ENCODE data around the gene SLC5A5. TPM values are rescaled to one million over a fixed set of nuclear protein-coding genes. Genes with fewer than 3 reads are reported as not detected.

Gene SLC5A5
- polyA plus RNA-seq, 1 of the 3 experiments (the other 2 are of a cell fraction): 0.02 TPM

DNA sequence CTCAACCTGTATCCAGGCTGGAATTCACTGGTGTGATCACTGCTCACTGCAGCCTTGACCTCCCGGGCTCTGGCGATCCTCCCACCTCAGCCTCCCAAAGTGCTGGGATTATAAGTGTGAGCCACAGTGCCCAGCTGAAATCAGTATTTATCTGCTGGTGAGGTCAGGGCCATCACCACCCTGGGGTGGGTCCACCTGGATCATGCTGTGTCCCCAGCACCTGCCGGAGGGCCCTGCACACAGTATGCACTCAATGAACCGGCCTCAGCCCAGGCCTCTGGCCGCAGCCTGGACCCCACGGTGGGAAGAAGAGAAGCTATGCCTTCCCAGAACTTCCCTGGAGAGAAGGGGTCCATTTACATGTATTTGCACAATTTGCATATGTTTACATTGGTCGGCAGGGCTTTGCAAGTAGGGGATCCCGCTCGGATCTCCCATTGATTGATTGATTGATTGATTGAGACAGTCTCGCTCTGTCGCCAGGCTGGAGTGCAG lies 2.6 kb upstream of the SLC5A5 start:
- H2AFZ ChIP-seq (ENCODE audit: low read depth): no peak overlapping the region
- H3K9me3 ChIP-seq: no peaks in the 10 kb centered on the region
- H4K20me1 ChIP-seq (ENCODE audit: insufficient read depth): peaks cover 15% of the 10 kb centered on the region; the same call in 1 of the 2 replicates
- H3K4me1 ChIP-seq (ENCODE audit: control insufficient read depth in 1 of 2, insufficient read depth in 2 of 2, low read depth in 1 of 2, low read length in 1 of 2): peaks cover 0 to 5% of the 10 kb centered on the region in 2 experiments; a peak in 1 of 4 replicates
- H3F3A ChIP-seq (replicated peaks; ENCODE audit: insufficient read depth): peaks cover 20% of the 10 kb centered on the region
- POLR2A ChIA-PET: interaction anchor here (3.3 kb wide), 1 partner anchor 9 kb away, joined by 26 read pairs; the partner anchor contains the start of gene RPL18A
- no peaks in the 10 kb centered on the region for H3K9me2 ChIP-seq
- H3K4me2 ChIP-seq: no peak overlapping the region
- TF ChIP-seq, protein P1, sequence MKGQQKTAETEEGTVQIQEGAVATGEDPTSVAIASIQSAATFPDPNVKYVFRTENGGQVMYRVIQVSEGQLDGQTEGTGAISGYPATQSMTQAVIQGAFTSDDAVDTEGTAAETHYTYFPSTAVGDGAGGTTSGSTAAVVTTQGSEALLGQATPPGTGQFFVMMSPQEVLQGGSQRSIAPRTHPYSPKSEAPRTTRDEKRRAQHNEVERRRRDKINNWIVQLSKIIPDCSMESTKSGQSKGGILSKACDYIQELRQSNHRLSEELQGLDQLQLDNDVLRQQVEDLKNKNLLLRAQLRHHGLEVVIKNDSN (IDR thresholded peaks at IDR 0.05; ENCODE audit: borderline replicate concordance, low read depth): no peak
- TF ChIP-seq SIN3A (IDR thresholded peaks at IDR 0.05; ENCODE audit: borderline replicate concordance, low read depth, low read length): no peak
- no peaks in the 10 kb centered on the region for H3K79me2 ChIP-seq (ENCODE audit: insufficient read depth)
- H3K36me3 ChIP-seq (replicated peaks in 1 of 2; ENCODE audit: control insufficient read depth in 1 of 2, insufficient read depth in 2 of 2, low read length in 1 of 2): peaks cover 6 to 13% of the 10 kb centered on the region in 2 experiments
- H3K9ac ChIP-seq: no peak overlapping the region
- WGBS (ENCODE audit: low lambda C conversion rate): 65% methylated on average over 8 of the region's 11 CpGs
- peaks cover 19% of the 10 kb centered on the region for H3K27me3 ChIP-seq (ENCODE audit: insufficient read depth)
- no peak overlapping the region for H3K27ac ChIP-seq (ENCODE audit: low read depth in 2 of 2, low read length in 1 of 2)
- peak; percentile 14 for DNase-seq
- CTCF ChIA-PET: interaction anchor here (2.4 to 4.3 kb wide), 4 partner anchors 8 to 128 kb away, joined by 7 to 51 read pairs (median 20); partner anchors contain the start of genes CCDC124 and RPL18A
- no peak overlapping the region for H3K4me3 ChIP-seq (ENCODE audit: low read depth in 2 of 2, low read length in 1 of 2)

GRCh38 chr19:17871032-17871877 lies 490 bp upstream of the SLC5A5 start:
- no peak for DNase-seq
- H4K20me1 ChIP-seq (ENCODE audit: insufficient read depth): no peaks in the 10 kb centered on the region
- H3F3A ChIP-seq (replicated peaks; ENCODE audit: insufficient read depth): peaks cover 4% of the 10 kb centered on the region
- no peaks in the 10 kb centered on the region for H3K9me3 ChIP-seq
- no peaks in the 10 kb centered on the region for H3K36me3 ChIP-seq (replicated peaks in 1 of 2; ENCODE audit: control insufficient read depth in 1 of 2, insufficient read depth in 2 of 2, low read length in 1 of 2)
- no peak overlapping the region for H2AFZ ChIP-seq (ENCODE audit: low read depth)
- no peak overlapping the region for H3K9ac ChIP-seq
- no peaks in the 10 kb centered on the region for H3K9me2 ChIP-seq
- 46% methylated on average over 7 of the region's 10 CpGs for WGBS (ENCODE audit: low lambda C conversion rate)
- POLR2A ChIA-PET: interaction anchor here (3.3 kb wide), 1 partner anchor 11 kb away, joined by 26 read pairs; the partner anchor contains the start of gene RPL18A
- H3K79me2 ChIP-seq (ENCODE audit: insufficient read depth): no peaks in the 10 kb centered on the region
- peaks cover 0 to 5% of the 10 kb centered on the region in 2 experiments; a peak in 1 of 4 replicates for H3K4me1 ChIP-seq (ENCODE audit: control insufficient read depth in 1 of 2, insufficient read depth in 2 of 2, low read depth in 1 of 2, low read length in 1 of 2)
- H3K4me3 ChIP-seq (ENCODE audit: low read depth in 2 of 2, low read length in 1 of 2): no peak overlapping the region
- CTCF ChIA-PET: interaction anchor here (0.6 to 4.3 kb wide), 10 partner anchors 9 to 1584 kb away, joined by 3 to 51 read pairs (median 8); partner anchors contain the start of genes ARRDC2, CCDC124 and RPL18A
- peaks cover 25% of the 10 kb centered on the region for H3K27me3 ChIP-seq (ENCODE audit: insufficient read depth)
- H3K4me2 ChIP-seq: no peak overlapping the region
- TF ChIP-seq PBX3 (IDR thresholded peaks at IDR 0.05) (no peak), NFIC (IDR thresholded peaks at IDR 0.05; ENCODE audit: borderline replicate concordance) (0 out of 2 replicates have a peak, but pooled peaks have one; percentile 30)
- no peak overlapping the region for H3K27ac ChIP-seq (ENCODE audit: low read depth in 2 of 2, low read length in 1 of 2)
